CD14-positive monocyte (primary cell): ENCODE results near the gene SECTM1. TPM values are rescaled to one million over a fixed set of nuclear protein-coding genes. Genes with fewer than 3 reads are reported as not detected.

Experiments
- DNase-seq, 3 donors: peaks; one replicate each; pipeline ENCODE4 v3.0.0-alpha.2; 2011 to 2022
- H2AFZ ChIP-seq: 2 replicates; pipeline ENCODE4 v1.6.0; 2012; ENCODE audit warnings: mild to moderate bottlenecking, low read depth, low read length, inconsistent platforms; ENCODE audit not compliant: insufficient read depth, poor library complexity, severe bottlenecking
- H3K27ac ChIP-seq, 2 donors: 1 replicate in 1 of 2; 2 replicates in 1 of 2; pipeline ENCODE4 v1.5.1; 2012 to 2013; ENCODE audit warnings: low read length in 2 of 2, control low read depth in 1 of 2, inconsistent platforms in 1 of 2, low read depth in 1 of 2, mild to moderate bottlenecking in 1 of 2
- H3K27me3 ChIP-seq, 2 donors: one replicate each; pipeline versions ENCODE4 v1.6.0 to v1.6.1; 2011 to 2013; ENCODE audit warnings: low read length in 2 of 2; ENCODE audit not compliant: control insufficient read depth in 2 of 2, insufficient read depth in 2 of 2
- H3K36me3 ChIP-seq, 2 donors: replicated peaks in 1 of 2; 1 replicate in 1 of 2; 2 replicates in 1 of 2; pipeline versions ENCODE4 v1.5.1 to v1.6.1; 2012 to 2013; ENCODE audit warnings: low read length in 2 of 2, control low read depth in 1 of 2, inconsistent platforms in 1 of 2, mild to moderate bottlenecking in 1 of 2; ENCODE audit not compliant: insufficient read depth in 2 of 2, control insufficient read depth in 1 of 2
- H3K4me1 ChIP-seq, 2 donors: 1 replicate in 1 of 2; 2 replicates in 1 of 2; pipeline versions ENCODE4 v1.5.1 to v1.6.1; 2012 to 2013; ENCODE audit warnings: low read length in 2 of 2, control low read depth in 1 of 2, inconsistent platforms in 1 of 2, mild to moderate bottlenecking in 1 of 2, moderate library complexity in 1 of 2; ENCODE audit not compliant: insufficient read depth in 2 of 2, control insufficient read depth in 1 of 2
- H3K4me2 ChIP-seq: replicated peaks from 2 replicates; pipeline ENCODE3; 2012; ENCODE audit warnings: low read length, moderate library complexity, mild to moderate bottlenecking; ENCODE audit not compliant: poor library complexity, severe bottlenecking; ENCODE audit errors: extremely low read depth
- H3K4me3 ChIP-seq, 3 experiments: fragments of 200-600 bp in 1 of 3; sonication (generic) in 1 of 3; replicated peaks in 1 of 3; 1 replicate in 2 of 3; 2 replicates in 1 of 3; pipeline ENCODE4 v1.5.1; 2011 to 2013; ENCODE audit warnings: low read length in 3 of 3, mild to moderate bottlenecking in 3 of 3, control low read depth in 2 of 3, low read depth in 2 of 3, inconsistent platforms in 1 of 3, moderate library complexity in 1 of 3
- H3K79me2 ChIP-seq: 2 replicates; pipeline ENCODE4 v1.6.0; 2012; ENCODE audit warnings: mild to moderate bottlenecking, control low read depth, inconsistent platforms, low read length, moderate library complexity; ENCODE audit not compliant: insufficient read depth
- H3K9ac ChIP-seq: 2 replicates; pipeline ENCODE4 v1.6.0; 2017; ENCODE audit warnings: low read length, mild to moderate bottlenecking; ENCODE audit not compliant: insufficient read depth, poor library complexity, severe bottlenecking
- H3K9me3 ChIP-seq, 2 donors: replicated peaks in 1 of 2; 1 replicate in 1 of 2; 2 replicates in 1 of 2; pipeline versions ENCODE4 v1.5.1 to v1.6.1; 2012 to 2013; ENCODE audit warnings: low read length in 2 of 2, control low read depth in 1 of 2; ENCODE audit not compliant: control insufficient read depth in 1 of 2, insufficient read depth in 1 of 2
- H4K20me1 ChIP-seq: 2 replicates; pipeline ENCODE4 v1.6.0; 2012; ENCODE audit warnings: mild to moderate bottlenecking, low read length, control low read depth, moderate library complexity; ENCODE audit not compliant: insufficient read depth
- H3K27ac Mint-ChIP-seq, 7 donors: one replicate each; pipeline ENCODE4 v1.8.0; 2020; ENCODE audit warnings: mild to moderate bottlenecking in 7 of 7, mixed read lengths in 7 of 7, moderate library complexity in 6 of 7, inconsistent platforms in 2 of 7
- H3K27me3 Mint-ChIP-seq, 3 donors: one replicate each; pipeline ENCODE4 v1.8.0; 2021 to 2022; ENCODE audit warnings: low read depth in 3 of 3, mild to moderate bottlenecking in 3 of 3, mixed read lengths in 3 of 3, moderate library complexity in 3 of 3, inconsistent platforms in 1 of 3
- H3K36me3 Mint-ChIP-seq, 2 donors: one replicate each; pipeline ENCODE4 v1.8.0; 2020; ENCODE audit warnings: mixed read lengths in 2 of 2, inconsistent platforms in 1 of 2, mild to moderate bottlenecking in 1 of 2
- H3K4me1 Mint-ChIP-seq: one replicate; pipeline ENCODE4 v1.8.0; 2020; ENCODE audit warnings: mild to moderate bottlenecking, mixed read lengths
- H3K4me3 Mint-ChIP-seq, 2 donors: one replicate each; pipeline ENCODE4 v1.8.0; 2020; ENCODE audit warnings: mild to moderate bottlenecking in 2 of 2, mixed read lengths in 2 of 2, moderate library complexity in 1 of 2
- H3K9me3 Mint-ChIP-seq, 7 donors: one replicate each; pipeline ENCODE4 v1.8.0; 2020 to 2022; ENCODE audit warnings: mixed read lengths in 7 of 7, mild to moderate bottlenecking in 6 of 7, moderate library complexity in 6 of 7, inconsistent platforms in 2 of 7
- WGBS: methylation state at CpG from one replicate; pipeline ENCODE4 v1.1.5; 2013; ENCODE audit warnings: missing lambda C conversion rate; ENCODE audit not compliant: insufficient coverage; 5-methylcytosine and 5-hydroxymethylcytosine counted together
- intact Hi-C, 2 donors: fragments of 100-400 bp; cut with micrococcal nuclease; formaldehyde crosslinking; loops; one replicate each; pipeline versions ENCODE4 v1.15.0 to v1.15.1; 2023
- polyA plus RNA-seq, 3 donors: library from polyadenylated mRNA; depleted of rRNA in 1 of 3; unstranded in 2 of 3; stranded (reverse) in 1 of 3; fragments of 300-500 nt in 2 of 3; fragments of >200 nt in 1 of 3; fragmentation: Illumina TruSeq in 2 of 3; gene quantifications; 1 replicate in 2 of 3; 2 replicates in 1 of 3; pipeline ENCODE4 v1.2.3, GENCODE V29; 2012 to 2021
- TF ChIP-seq, protein P1 (sequence below): fragments of 200-600 bp; IDR thresholded peaks from one replicate; pipeline ENCODE4 v1.8.0; 2022; ENCODE audit warnings: antibody characterized with exemption, mild to moderate bottlenecking

Gene SECTM1
- polyA plus RNA-seq, 3 donors = 136 to 209 (median 188) TPM

DNA sequence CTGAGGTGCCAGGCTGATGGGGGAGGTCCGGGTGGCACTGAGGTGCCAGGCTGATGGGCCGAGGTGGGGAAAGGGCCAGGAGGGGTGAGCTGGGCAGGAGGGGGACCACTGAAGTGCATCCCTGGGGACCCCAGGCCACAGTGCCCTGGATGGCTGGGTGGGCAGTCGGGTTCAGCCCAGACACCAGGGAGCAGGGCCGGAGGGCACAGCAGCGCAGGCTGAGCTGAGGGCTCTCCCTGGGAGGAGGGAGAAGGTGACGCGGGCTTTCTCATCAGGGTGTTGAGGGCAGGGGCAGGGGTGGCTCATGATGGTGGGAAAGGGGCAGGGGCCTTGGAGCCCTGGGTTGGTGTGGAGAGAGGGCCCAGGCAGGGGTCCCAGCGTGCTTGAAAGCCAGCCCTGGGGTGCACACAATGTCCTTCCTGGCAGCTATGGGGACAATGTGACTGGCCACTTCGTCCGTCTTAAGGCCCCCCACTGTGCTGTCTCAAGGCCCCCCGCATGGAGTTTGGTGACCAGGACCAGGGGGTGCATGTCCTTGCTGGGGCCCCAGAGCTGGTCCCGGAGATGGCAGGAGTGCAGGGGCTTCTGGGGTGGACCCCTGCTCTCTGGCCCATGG lies 32.2 kb downstream of the SECTM1 start:
- intact Hi-C loops = no loop called here
- H3K4me3 ChIP-seq = no peak overlapping the region
- Mint-ChIP-seq H3K27ac (no peak overlapping the region), H3K4me3 (no peak overlapping the region), H3K27me3 (peaks cover 33 to 60% (median 45%) of the 10 kb centered on the region in 3 donors), H3K9me3 (peaks cover 0 to 2% (median 0%) of the 10 kb centered on the region in 7 donors), H3K36me3 (no peaks in the 10 kb centered on the region), H3K4me1 (peaks cover 46% of the 10 kb centered on the region)
- H3K4me1 ChIP-seq = peaks cover 21 to 32% of the 10 kb centered on the region in 2 donors
- TF ChIP-seq, protein P1, sequence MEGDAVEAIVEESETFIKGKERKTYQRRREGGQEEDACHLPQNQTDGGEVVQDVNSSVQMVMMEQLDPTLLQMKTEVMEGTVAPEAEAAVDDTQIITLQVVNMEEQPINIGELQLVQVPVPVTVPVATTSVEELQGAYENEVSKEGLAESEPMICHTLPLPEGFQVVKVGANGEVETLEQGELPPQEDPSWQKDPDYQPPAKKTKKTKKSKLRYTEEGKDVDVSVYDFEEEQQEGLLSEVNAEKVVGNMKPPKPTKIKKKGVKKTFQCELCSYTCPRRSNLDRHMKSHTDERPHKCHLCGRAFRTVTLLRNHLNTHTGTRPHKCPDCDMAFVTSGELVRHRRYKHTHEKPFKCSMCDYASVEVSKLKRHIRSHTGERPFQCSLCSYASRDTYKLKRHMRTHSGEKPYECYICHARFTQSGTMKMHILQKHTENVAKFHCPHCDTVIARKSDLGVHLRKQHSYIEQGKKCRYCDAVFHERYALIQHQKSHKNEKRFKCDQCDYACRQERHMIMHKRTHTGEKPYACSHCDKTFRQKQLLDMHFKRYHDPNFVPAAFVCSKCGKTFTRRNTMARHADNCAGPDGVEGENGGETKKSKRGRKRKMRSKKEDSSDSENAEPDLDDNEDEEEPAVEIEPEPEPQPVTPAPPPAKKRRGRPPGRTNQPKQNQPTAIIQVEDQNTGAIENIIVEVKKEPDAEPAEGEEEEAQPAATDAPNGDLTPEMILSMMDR = no peak
- no peaks in the 10 kb centered on the region for H3K79me2 ChIP-seq
- 91% methylated on average over 10 of the region's 12 CpGs for WGBS
- no peaks in the 10 kb centered on the region for H4K20me1 ChIP-seq
- DNase-seq = no peak
- H3K9me3 ChIP-seq = no peaks in the 10 kb centered on the region
- H3K27me3 ChIP-seq = peaks cover 5 to 40% of the 10 kb centered on the region in 2 donors
- H3K27ac ChIP-seq = no peak overlapping the region
- H2AFZ ChIP-seq = no peak overlapping the region
- no peaks in the 10 kb centered on the region for H3K36me3 ChIP-seq
- H3K9ac ChIP-seq = no peak overlapping the region
- no peak overlapping the region for H3K4me2 ChIP-seq

DNA sequence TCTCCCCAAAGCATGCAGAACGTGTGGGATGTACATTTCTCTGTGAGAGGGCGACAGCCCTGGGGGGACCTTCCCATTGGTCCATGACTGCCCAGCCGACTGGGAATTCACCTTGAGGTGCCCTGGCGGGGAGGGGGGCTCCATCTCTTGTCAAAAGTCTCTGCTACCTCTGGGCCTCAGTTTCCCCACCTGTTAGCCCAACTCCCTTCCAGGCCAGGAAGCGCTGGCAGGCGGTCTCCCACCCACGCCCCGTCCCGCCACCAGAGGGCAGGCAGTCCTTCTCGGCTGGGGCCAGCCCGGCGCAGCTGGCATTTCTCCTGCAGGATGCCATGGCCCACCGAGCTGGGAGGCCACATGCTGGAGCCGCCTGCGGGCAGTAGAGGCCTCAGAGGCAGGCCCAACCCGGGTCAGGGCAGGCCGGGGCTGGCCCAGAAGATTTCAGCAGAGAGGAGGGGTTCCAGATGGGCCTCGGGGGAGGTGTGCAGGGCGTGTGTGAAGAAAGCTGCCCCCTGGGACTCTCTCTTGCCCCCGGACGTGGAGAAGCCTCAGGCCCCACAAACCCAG lies 32.8 kb downstream of the SECTM1 start:
- Mint-ChIP-seq H3K4me1 (peaks cover 47% of the 10 kb centered on the region), H3K4me3 (peak overlapping the region; percentile 21 to 27), H3K27ac (peak overlapping the region in 3 of 7 donors; percentile 18 to 72 (median 68)), H3K27me3 (peaks cover 32 to 55% (median 42%) of the 10 kb centered on the region in 3 donors), H3K9me3 (peaks cover 0 to 2% (median 0%) of the 10 kb centered on the region in 7 donors), H3K36me3 (no peaks in the 10 kb centered on the region)
- Histone ChIP-seq H3K9me3 (no peaks in the 10 kb centered on the region), H3K4me2 (no peak overlapping the region), H3K9ac (no peak overlapping the region), H3K4me1 (peaks cover 26 to 35% of the 10 kb centered on the region in 2 donors), H3K79me2 (no peaks in the 10 kb centered on the region), H2AFZ (no peak overlapping the region), H3K27ac (no peak overlapping the region), H4K20me1 (no peaks in the 10 kb centered on the region), H3K4me3 (no peak overlapping the region), H3K27me3 (peaks cover 5 to 38% of the 10 kb centered on the region in 2 donors), H3K36me3 (no peaks in the 10 kb centered on the region)
- intact Hi-C loops = no loop called here
- peak; percentile 47 to 71 (median 68) for DNase-seq
- TF ChIP-seq, protein P1 = peak; percentile 95
- WGBS = 27% methylated on average over 21 of the region's 21 CpGs
